Brain microvascular endothelial cell (primary cell): Measurements from ENCODE around the gene AGBL1.

ENCODE experiments used
- DNase-seq: peaks from one replicate; pipeline ENCODE4 v3.0.0-alpha.2; 2020
- H3K27ac ChIP-seq: fragments of 250-450 bp; sonication (Bioruptor Pico); 2 replicates; pipeline ENCODE4 v1.5.1; 2020; ENCODE audit warnings: mild to moderate bottlenecking, moderate library complexity
- H3K27me3 ChIP-seq: fragments of 250-450 bp; sonication (Bioruptor Pico); replicated peaks from 2 replicates; pipeline ENCODE4 v1.5.1; 2020; ENCODE audit warnings: mild to moderate bottlenecking
- H3K36me3 ChIP-seq: fragments of 250-450 bp; sonication (Bioruptor Pico); replicated peaks from 2 replicates; pipeline ENCODE4 v1.5.1; 2020; ENCODE audit warnings: mild to moderate bottlenecking
- H3K4me3 ChIP-seq: 2 replicates; pipeline ENCODE4 v1.5.1; 2011; ENCODE audit warnings: low read depth, mild to moderate bottlenecking, control low read depth, low read length, moderate library complexity
- CTCF ChIP-seq: IDR thresholded peaks from 2 replicates; pipeline ENCODE4 v1.5.1; 2011; ENCODE audit warnings: low read depth, mild to moderate bottlenecking, moderate library complexity, low read length, control low read depth, inconsistent platforms; ENCODE audit errors: missing control alignments
- in situ Hi-C: cut with HindIII; loops from 2 replicates; pipeline ENCODE4 v1.10.0; 2017; ENCODE audit warnings: low sequenced_read_pairs, low pct_ligation_motif_present

The AGBL1 gene

GRCh38 chr15:86759800-86760523 lies 680.3 kb downstream of the AGBL1 start:
- in situ Hi-C loops: no loop called here
- Histone ChIP-seq H3K4me3 (no peak overlapping the region), H3K27me3 (no peaks in the 10 kb centered on the region), H3K36me3 (no peaks in the 10 kb centered on the region), H3K27ac (no peak overlapping the region)
- no peak for DNase-seq
- no peak for TF ChIP-seq CTCF

- no peak for TF ChIP-seq CTCF
- H3K36me3 ChIP-seq: no peaks in the 10 kb centered on the region
- H3K4me3 ChIP-seq: no peak overlapping the region
- no peak overlapping the region for H3K27ac ChIP-seq
- DNase-seq: no peak
- in situ Hi-C loops: no loop called here
- no peaks in the 10 kb centered on the region for H3K27me3 ChIP-seq
These were observed 683.2 kb downstream of the AGBL1 start for GRCh38 chr15:86762874-86763273.

- H3K27me3 ChIP-seq: no peaks in the 10 kb centered on the region
- no peak for DNase-seq
These were observed 684.4 kb downstream of the AGBL1 start for GRCh38 chr15:86764021-86764420.

GRCh38 chr15:86765281-86765680 lies 685.6 kb downstream of the AGBL1 start:
- no peak for DNase-seq
- H3K36me3 ChIP-seq: no peaks in the 10 kb centered on the region
- in situ Hi-C loops: no loop called here
- no peaks in the 10 kb centered on the region for H3K27me3 ChIP-seq
- H3K4me3 ChIP-seq: no peak overlapping the region
- no peak overlapping the region for H3K27ac ChIP-seq
- no peak for TF ChIP-seq CTCF

More at GRCh38 chr15:86764021-86764420, 684.4 kb downstream of the AGBL1 start:
- H3K4me3 ChIP-seq: no peak overlapping the region
- in situ Hi-C loops: no loop called here
- TF ChIP-seq CTCF: no peak
- H3K36me3 ChIP-seq: no peaks in the 10 kb centered on the region
- H3K27ac ChIP-seq: no peak overlapping the region

GRCh38 chr15:86772369-86773059 lies 692.8 kb downstream of the AGBL1 start:
- no peak for DNase-seq

More at GRCh38 chr15:86772369-86773059, 692.8 kb downstream of the AGBL1 start:
- H3K27me3 ChIP-seq: no peaks in the 10 kb centered on the region
- H3K4me3 ChIP-seq: no peak overlapping the region
- no peak for TF ChIP-seq CTCF
- no peak overlapping the region for H3K27ac ChIP-seq
- no peaks in the 10 kb centered on the region for H3K36me3 ChIP-seq
- in situ Hi-C loops: no loop called here
